Measurements from ENCODE around the gene LRP1B.

Gene LRP1B

DNA sequence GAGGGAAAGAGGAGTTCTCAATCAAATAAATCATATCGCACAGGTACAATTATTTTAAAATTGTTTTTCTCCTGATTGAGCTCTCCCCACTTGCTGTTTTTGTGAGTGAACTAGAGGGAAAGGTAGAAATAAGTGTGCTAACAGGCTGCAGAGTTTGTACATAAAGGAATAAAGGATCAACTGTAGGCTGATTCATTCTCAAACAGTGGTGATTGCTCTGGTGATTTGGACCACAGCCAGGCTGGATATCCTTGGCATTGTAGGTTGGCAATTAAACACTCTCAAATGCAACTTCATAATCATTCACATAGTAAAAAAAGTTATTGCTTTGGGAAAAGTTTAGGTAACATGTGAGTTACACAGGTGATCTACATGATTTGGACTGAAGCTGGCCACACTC lies 29.8 kb downstream of the LRP1B start:
- DNase-seq (ENCODE audit: low read depth) = peak; percentile 14

DNA sequence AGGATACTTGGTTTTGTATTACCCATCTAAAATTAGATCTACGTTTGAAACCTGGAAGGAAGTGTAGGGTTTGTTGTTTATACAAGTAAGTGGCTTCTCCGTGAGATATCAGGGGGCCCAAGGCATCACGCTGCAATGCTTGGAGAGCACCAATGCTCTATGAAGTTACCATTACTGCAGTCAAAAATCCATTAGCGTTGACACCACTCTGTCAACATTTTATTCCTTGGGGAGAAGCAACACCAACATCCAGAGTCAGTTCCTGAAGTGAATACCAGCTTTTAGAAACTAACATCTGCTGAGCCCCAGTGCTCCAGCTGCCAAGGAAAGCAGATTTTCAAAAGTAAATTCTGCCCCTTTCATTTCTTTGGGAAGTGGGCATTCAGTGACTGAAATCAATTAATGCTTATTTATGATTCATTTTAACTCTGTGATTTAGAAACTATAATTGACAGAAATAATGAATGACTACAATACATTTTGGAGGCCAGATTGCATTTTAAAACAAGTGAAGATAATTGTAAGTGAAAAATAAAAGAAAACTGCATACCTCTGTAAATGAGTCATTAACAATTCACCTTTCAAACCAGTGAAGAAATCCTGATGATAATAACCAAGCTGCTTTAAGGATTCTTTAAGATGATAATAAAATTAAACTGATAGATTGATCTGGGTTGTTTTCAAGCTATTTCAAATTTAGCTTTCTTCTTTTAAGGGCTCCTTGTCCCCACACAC lies 30.5 kb downstream of the LRP1B start:
- no peak for DNase-seq (ENCODE audit: low read depth)

DNA sequence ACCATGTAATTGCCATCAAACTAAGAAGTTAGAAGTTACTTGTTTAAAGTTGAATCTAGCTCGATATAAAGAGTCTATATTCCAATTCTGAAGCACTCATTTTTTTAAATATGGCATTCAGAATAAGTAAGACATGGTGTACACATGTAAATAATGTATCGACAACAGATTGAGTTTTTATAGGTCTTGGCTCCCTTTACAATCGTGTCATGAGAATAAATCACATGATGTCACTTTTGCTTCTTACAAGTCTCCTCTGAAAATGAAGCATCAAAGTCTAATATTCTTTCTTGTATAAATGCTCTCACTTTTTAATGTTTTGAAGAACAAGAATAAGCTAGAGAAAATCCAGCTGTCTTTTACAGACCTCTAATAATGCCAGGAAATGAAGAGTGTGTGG lies 33.1 kb downstream of the LRP1B start:
- DNase-seq (ENCODE audit: low read depth) = no peak

DNA sequence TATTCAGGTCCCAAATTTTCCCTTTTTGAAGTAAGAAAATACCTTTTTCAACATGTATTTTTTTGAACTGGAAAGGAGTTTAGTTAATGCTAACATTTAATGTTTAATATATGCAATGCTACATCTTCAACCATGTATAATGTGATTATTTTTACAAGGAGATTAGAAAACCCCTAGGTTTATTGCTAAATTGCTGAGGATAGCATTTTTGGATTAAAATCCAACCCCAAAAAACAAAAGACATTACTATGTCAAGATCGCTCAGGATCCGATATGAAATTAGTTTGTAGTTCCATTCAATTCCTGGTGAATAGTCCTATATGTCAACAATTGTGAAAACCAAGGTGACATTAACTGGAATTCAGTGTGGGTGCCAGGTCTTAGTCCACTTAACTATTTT lies 35.2 kb downstream of the LRP1B start:
- DNase-seq (ENCODE audit: low read depth) = no peak

DNA sequence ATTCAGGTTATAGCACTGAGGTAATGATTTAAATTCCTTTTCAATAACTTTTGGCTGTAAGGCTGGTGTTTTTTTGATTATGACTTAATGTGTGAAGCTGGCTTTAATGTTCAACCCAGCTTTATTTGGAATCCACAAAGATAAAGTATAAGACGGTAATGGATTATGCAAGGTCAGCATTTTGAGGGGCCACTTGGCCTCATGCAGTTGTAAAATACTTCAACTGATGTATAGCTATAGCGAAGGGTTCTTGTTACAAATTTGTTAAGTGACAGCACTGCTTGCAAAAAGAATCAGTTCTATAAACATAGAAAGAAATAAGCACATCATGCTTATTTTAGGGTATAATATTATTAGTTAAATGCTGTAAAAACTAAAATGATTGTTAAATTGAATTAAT lies 36.6 kb downstream of the LRP1B start:
- no peak for DNase-seq (ENCODE audit: low read depth)

DNA sequence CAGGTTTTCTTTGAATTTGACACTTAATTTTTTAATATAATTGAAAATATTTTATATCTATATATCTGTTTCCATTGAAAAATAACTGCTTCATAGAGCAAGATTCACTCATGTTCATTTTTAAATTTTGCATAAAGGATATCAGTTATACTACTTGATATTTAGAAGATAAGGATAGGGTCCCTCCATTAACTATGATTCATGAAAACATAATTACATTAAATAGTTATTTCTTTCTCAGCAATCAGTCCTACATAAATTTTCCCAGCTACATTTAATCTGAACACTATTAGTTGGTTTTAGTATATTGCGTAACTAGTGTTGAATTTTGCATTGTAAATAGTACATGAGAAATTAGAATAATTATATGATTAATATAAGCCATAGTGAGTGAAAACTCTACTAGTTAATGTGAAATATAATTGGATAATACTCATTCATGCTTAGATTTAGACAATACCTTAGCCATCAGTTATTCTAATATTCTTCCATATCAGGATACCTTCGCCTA lies 42.7 kb downstream of the LRP1B start:
- DNase-seq (ENCODE audit: low read depth) = no peak

DNA sequence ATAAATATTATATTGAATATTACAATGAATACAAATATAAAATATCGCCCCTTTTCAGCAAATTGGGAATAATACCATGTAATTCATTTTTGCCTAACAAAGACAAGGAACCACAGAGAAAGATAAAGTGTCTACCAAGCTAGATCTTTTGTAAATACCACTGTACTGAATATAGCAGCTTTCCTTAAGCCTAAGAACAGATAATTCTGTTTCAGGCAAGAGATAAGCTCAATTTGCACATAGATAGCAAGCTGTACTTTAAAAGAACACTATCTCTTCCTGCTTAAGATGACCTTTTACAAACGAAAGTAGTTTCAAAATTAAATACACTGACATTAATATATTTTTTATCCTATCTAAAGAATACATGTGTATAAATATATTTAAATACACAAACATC lies 43.2 kb downstream of the LRP1B start:
- peak; percentile 29 for DNase-seq (ENCODE audit: low read depth)

DNA sequence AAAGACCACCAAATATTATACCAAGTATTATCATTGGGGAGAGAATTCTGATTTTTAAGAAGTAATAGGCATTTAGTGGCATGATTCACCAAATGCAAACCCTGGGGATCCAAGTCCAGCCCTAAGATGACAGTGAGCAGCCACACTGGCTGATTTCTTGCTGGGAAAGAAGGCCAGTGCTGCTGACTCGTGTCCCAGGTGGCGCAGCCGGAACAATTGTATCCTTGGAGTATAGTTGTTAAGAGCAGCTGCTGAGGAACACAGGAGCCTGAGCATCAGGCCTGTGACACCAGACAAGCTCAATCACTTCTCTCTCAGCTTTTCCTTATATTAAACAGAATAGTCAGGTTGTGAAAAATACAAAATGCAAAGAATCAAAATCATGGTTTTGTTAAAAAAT lies 48.4 kb downstream of the LRP1B start:
- no peak for DNase-seq (ENCODE audit: low read depth)

DNA sequence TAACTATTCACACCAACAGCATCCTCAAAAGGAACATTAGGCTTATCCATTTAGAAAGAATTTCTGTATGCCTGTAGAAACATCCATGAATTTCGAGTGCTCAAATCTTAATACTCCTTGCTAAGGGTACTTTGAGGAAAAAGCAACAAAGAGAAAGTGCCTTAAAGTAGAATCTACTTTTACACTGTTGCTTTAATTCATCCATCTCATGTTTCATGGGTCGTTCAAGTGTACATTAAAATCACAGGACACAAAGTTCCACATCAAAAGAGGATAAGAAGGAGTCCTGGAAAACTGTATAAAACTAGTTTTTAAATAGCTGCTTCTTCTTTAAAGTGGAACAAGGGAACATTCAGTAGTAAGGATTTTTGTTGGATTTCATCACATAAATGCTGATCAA lies 54.5 kb downstream of the LRP1B start:
- DNase-seq (ENCODE audit: low read depth) = no peak

DNA sequence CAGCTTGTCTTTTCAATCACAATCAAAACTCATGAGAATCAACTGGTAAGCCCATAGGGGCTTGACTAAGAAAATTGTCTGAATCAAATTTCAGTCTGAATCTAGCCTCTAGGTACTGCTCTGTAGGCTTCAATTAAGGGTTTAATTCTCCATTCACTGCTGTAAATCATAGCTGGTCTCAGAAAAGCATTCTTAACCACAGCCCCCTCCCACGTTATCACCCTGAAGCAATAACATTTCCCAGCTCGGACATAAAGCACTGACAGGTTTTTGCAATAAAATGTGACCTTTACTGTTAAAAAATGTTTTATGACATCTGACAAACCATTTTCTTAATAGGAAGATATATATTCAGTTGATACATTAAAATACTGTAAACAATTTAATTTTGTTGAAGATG lies 55.0 kb downstream of the LRP1B start:
- no peak for DNase-seq (ENCODE audit: low read depth)

DNA sequence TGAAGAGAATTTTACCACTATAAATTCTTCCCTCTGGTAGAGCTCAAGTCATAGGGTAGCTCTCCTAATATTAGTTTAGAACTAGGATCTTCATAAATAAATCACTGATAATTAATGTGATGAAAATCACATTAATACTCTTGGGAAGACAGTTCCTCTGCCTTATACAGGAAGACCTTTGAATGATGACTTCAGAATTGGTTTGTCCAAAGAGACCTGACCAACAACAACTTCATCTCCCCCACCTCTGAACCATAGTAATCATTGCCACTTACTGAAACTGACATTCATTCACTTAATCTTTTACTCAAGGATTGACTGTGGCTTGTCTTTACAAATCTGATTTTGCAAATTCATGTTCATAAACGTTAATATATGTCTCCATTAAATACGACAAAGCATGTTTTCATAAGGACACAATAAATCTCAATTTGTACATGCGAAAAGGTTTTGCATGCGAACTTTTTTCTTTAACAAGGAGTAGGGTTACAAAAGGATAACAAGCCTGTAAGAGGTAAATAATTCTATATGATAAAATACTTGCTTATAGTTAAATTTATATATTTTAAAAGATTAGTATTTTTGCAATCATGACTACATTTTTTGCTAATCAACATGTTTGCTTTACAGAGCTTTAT lies 61.4 kb downstream of the LRP1B start:
- no peak for DNase-seq (ENCODE audit: low read depth)

DNA sequence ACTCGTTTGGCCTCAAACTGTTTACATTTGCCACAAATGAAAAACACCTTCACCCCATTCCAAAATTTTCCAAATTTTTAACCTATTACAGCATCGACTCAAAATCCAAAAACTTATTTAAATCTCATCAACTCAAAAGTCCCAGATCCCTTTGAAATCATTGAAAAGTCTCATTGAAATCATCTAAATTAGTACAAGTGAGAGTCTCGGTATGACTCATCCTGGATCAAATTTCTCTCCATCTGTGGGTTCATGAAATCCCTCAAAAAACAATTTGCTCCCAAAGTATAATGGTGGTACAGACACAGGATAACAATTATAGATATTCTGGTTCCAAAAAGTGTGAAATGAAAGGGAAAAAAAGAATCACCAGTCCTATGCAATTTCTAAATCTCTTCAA lies 65.1 kb downstream of the LRP1B start:
- no peak for DNase-seq (ENCODE audit: low read depth)

DNA sequence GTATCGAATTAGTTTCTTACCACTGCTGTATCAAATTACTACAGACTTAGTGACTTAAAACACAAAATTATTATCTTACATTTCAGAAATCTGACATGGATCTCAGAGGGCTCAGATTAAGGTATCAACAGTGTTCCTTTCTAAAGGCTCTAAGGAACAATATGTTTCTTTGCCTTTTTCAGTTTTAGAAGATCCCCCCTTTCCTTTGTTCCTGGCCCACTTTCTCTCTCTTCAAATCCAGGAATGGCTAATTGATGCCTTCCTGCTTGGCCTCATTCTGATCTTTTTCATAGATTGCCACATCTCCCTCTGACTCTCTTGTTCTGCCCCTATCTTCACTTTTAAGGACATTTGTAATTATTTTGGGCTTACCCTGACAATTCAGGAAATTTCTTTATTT lies 65.7 kb downstream of the LRP1B start:
- no peak for DNase-seq (ENCODE audit: low read depth)

DNA sequence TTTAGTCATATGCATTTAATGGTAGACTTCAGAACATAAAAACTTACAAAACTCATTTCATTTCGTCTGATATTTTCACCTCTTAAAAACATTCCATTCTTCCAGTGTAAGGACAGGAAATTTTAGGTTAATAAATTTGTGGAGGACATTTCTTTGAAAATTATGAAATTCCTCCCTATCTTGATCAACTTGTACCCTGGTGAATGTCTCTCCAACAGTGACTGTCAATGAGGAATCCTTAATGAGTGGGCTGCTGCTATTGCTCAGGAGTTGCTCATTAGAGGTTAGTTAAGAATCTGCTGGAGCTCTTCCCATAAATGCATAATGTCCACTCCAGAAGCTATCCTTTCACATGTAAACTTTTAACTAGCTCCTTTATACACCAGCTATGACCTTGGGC lies 69.1 kb downstream of the LRP1B start:
- DNase-seq (ENCODE audit: low read depth) = peak; percentile 47

DNA sequence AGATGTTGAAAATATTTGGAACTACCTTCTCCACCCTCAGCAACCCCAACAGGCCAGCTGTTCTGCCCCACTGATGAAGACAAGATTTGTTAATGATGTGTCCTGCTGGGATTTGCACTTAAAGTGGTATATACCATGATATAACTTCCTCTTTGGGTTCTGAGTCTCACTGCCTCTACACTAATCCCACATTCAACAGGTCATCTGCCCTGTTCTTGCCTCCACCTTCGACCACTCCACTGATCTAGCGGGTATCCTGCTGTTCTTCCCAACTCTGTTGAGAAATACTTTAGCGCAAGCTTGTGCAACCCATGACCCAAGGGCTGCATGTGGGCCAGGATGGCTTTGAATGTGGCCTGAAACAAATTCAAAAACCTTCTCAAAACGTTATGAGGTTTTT lies 72.7 kb downstream of the LRP1B start:
- DNase-seq (ENCODE audit: low read depth) = peak; percentile 16

DNA sequence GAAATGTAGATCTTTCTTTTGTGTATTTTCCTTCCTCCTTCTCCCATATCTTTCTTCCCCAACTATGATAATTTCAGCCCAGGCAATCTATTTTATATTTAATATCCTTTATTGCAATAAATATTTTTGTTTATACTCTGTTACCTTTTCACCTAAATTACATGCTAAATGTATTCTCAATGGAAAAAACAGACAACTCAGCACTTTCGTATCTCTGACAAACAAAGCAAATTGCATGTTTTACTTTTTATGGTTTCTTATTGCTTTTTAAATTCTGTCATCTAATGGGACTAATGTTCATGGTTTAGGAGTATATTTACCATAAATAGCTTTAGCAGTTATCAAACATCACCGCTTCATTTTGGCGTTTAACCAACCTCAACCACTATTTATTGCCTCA lies 74.0 kb downstream of the LRP1B start:
- DNase-seq (ENCODE audit: low read depth) = no peak

DNA sequence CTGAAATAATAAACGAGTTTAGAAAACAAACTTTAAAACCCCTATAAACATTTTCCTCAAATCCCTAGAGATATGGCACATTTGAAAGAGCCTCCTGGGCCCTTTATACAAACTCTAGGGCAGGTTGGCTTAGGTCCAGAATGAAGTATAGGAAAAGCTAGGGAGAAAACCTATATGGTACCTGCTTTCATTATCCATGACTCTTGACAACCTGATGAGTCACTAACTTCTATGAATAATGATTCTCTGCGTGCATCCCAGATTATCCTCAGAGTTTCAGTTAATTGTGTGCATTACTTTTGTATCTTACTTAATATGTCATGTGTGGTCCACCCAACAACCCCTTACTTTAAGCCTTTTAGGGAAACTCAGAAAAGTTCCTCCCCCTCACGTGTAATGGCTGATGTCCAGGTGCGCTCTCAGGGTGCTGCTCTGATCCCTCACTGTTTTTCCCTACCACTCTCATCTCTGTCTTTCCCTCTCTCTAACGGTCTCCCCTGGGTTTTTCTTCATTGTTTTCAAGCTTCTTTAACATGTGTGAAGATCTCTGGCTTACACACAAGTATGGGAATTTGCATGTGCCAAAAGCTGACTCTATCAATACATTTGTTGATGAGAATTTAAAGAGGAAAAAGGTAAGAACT lies 78.5 kb downstream of the LRP1B start:
- no peak for DNase-seq (ENCODE audit: low read depth)

DNA sequence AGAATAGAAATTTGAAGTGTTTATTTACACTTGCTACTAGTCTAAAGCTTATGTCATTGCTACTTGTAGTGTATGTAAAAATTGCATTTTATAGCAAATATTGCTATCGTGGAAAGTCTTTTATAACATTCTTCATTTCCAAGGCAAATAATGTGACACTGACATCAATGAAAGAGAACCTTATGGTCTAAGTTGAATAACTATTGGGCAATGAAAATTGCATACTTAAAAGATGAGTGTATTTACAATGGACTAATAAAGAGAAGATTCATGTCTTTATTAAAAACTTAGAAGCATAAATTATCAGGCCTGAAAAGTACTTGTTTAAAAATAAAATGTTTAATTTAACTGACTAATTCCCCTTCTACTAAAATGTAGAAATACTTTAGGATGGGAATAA lies 82.2 kb downstream of the LRP1B start:
- DNase-seq (ENCODE audit: low read depth) = no peak

DNA sequence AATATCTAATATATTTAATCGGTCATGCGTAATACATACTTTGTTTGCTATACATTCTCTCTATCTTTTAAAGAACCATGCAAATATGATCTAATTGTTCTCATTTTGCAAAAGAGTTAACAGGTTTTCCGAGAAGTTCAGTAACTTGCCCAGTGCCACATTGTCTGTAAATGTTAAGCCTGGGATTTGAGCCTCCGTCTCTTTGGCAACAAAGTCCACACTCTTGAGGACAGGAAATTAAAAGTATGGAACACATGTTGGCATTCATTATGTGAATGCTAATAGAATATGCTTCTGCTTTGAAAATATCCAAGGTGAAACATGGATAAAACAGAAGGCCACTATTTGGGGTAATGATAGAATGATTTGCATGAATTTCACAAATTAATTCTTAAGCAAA lies 85.2 kb downstream of the LRP1B start:
- DNase-seq (ENCODE audit: low read depth) = no peak

DNA sequence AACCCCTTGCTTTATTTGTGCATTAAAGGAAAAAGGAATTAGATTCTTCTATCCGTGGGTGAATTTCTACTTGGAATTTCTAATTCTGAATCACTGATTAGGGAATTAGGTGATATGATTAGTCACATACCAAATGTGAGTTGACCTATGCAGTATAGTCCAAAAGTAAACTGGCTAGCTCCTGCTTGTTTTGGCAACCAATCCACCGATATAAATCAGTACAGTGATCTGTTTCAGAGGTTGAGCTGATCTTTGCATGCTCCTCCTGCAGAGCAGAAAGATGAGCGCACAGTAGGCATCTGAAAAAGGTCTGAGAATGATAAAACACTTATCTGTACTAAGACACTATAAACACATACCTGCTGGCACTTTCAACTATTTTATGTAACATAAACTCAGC lies 86.6 kb downstream of the LRP1B start:
- DNase-seq (ENCODE audit: low read depth) = no peak

DNA sequence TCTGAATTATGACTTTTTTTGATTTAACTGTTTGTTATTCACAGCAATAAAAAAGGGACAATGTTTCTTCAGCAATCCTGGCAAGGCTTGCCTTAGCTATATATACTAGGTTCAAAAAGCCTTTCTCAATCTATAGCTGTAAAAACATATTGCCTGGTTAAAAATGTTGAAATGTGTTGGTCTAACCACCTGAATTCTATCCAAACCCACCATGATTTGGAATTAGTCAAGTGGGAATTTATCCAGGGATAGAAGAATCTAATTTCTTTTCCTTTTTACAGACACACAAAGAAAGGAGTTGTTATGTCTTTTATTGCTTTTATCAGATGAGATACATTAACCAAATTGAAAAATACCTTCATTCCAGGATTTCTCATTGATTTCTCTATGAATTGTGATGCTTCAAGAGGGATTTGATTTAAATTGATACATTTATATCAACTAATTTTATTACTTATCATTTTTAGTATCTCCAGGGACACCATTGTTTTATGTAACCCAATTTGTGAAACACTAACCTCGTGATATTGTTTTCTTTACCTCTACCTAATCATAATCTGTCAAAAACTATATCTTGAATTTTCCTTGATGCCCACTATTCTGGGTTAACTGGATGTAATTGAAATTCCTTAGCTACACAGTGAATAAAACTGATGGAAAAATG lies 88.1 kb downstream of the LRP1B start:
- DNase-seq (ENCODE audit: low read depth) = no peak

DNA sequence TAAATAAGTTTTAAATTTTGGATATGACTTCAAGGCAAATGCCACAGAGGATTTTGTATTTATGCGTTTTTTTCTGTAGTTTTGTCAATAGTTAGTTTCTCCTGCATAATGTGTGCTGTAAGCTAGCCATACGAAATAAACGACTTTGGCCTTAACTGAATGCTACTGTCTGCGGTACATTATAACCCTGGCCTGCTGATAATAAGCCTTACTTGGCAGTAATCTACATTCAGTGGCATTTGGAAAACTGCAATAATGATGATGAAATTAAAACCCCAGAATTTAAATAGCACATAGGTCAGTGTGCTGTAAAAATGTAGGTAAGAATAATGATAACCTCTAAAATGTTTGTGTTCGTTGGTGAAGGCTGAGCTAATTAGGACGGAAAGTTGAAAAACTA lies 88.8 kb downstream of the LRP1B start:
- peak; percentile 44 for DNase-seq (ENCODE audit: low read depth)

DNA sequence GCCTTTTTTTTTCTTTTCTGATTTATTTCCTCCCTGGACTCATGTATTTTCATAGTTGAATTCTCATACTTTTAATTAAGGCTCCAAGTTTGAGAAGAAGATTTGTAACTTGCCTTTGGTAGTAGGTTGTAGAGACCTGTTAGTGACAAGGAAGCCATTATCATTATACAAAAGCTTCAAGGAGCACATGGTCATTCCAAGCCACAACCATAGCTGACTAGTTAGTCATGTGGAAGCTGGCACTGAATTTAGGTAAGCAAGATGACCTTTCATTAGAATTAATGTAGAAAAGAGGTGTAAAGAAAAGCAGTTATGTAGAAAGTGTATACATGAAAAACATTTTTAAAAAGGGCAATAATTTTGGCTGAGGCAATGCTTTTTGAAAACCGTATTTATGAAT lies 89.7 kb downstream of the LRP1B start:
- DNase-seq (ENCODE audit: low read depth) = peak; percentile 18

All from amniotic epithelial cell (primary cell).